ENCODE results near the gene LRRC40.
"Not testable (repeated sequence)": the region's sequence is repeated elsewhere in the genome, so short reads cannot be mapped to it uniquely, and the experiment has no call there.

LRRC40 gene

GRCh38 chr1:70202173-70202758 is 3.1 kb downstream of the LRRC40 start:
- Histone ChIP-seq H3K36me3 (ENCODE audit: insufficient read depth, low read depth, low read length) (no peaks in the 10 kb centered on the region), H3K9me3 (ENCODE audit: insufficient read depth, low read depth, low read length) (no peaks in the 10 kb centered on the region), H3K27me3 (ENCODE audit: insufficient read depth, low read length) (no peaks in the 10 kb centered on the region), H3K4me3 (ENCODE audit: low read length) (no peak overlapping the region), H3K27ac (ENCODE audit: low read length) (no peak overlapping the region), H3K4me1 (ENCODE audit: insufficient read depth, low read length) (no peaks in the 10 kb centered on the region; the same call in 1 of the 2 replicates), H3K9ac (ENCODE audit: low read depth, low read length) (no peak overlapping the region)

- H3K36me3 ChIP-seq (ENCODE audit: insufficient read depth, low read depth, low read length): no peaks in the 10 kb centered on the region
- no peak overlapping the region for H3K4me3 ChIP-seq (ENCODE audit: low read length)
Observed at GRCh38 chr1:70200065-70200464, 5.3 kb downstream of the LRRC40 start.

GRCh38 chr1:70196333-70196732 is 9.0 kb downstream of the LRRC40 start:
- Histone ChIP-seq H3K4me3 (ENCODE audit: low read length) (no peak overlapping the region), H3K27ac (ENCODE audit: low read length) (no peak overlapping the region), H3K9me3 (ENCODE audit: insufficient read depth, low read depth, low read length) (no peaks in the 10 kb centered on the region), H3K4me1 (ENCODE audit: insufficient read depth, low read length) (no peaks in the 10 kb centered on the region), H3K9ac (ENCODE audit: low read depth, low read length) (no peak overlapping the region), H3K36me3 (ENCODE audit: insufficient read depth, low read depth, low read length) (no peaks in the 10 kb centered on the region), H3K27me3 (ENCODE audit: insufficient read depth, low read length) (no peaks in the 10 kb centered on the region)

More at GRCh38 chr1:70200065-70200464, 5.3 kb downstream of the LRRC40 start:
- Histone ChIP-seq H3K27ac (ENCODE audit: low read length) (no peak overlapping the region), H3K9me3 (ENCODE audit: insufficient read depth, low read depth, low read length) (no peaks in the 10 kb centered on the region), H3K9ac (ENCODE audit: low read depth, low read length) (no peak overlapping the region), H3K4me1 (ENCODE audit: insufficient read depth, low read length) (no peaks in the 10 kb centered on the region), H3K27me3 (ENCODE audit: insufficient read depth, low read length) (no peaks in the 10 kb centered on the region)

GRCh38 chr1:70195342-70195741 is 10.0 kb downstream of the LRRC40 start:
- H3K9ac ChIP-seq (ENCODE audit: low read depth, low read length): no peak overlapping the region
- H3K27me3 ChIP-seq (ENCODE audit: insufficient read depth, low read length): no peaks in the 10 kb centered on the region
- no peaks in the 10 kb centered on the region for H3K4me1 ChIP-seq (ENCODE audit: insufficient read depth, low read length)
- H3K27ac ChIP-seq (ENCODE audit: low read length): no peak overlapping the region
- no peaks in the 10 kb centered on the region for H3K36me3 ChIP-seq (ENCODE audit: insufficient read depth, low read depth, low read length)
- no peak overlapping the region for H3K4me3 ChIP-seq (ENCODE audit: low read length)
- H3K9me3 ChIP-seq (ENCODE audit: insufficient read depth, low read depth, low read length): no peaks in the 10 kb centered on the region

GRCh38 chr1:70194601-70195000 is 10.8 kb downstream of the LRRC40 start:
- Histone ChIP-seq H3K9me3 (ENCODE audit: insufficient read depth, low read depth, low read length) (no peaks in the 10 kb centered on the region), H3K27ac (ENCODE audit: low read length) (no peak overlapping the region), H3K36me3 (ENCODE audit: insufficient read depth, low read depth, low read length) (no peaks in the 10 kb centered on the region), H3K27me3 (ENCODE audit: insufficient read depth, low read length) (no peaks in the 10 kb centered on the region), H3K4me3 (ENCODE audit: low read length) (no peak overlapping the region), H3K9ac (ENCODE audit: low read depth, low read length) (no peak overlapping the region), H3K4me1 (ENCODE audit: insufficient read depth, low read length) (no peaks in the 10 kb centered on the region)

GRCh38 chr1:70192446-70192845 is 12.9 kb downstream of the LRRC40 start:
- H3K4me1 ChIP-seq (ENCODE audit: insufficient read depth, low read length); H3K27ac ChIP-seq (ENCODE audit: low read length); H3K9ac ChIP-seq (ENCODE audit: low read depth, low read length); H3K36me3 ChIP-seq (ENCODE audit: insufficient read depth, low read depth, low read length); H3K9me3 ChIP-seq (ENCODE audit: insufficient read depth, low read depth, low read length); H3K27me3 ChIP-seq (ENCODE audit: insufficient read depth, low read length); H3K4me3 ChIP-seq (ENCODE audit: low read length): not testable (repeated sequence)

GRCh38 chr1:70190180-70190579 is 15.2 kb downstream of the LRRC40 start:
- H3K4me1 ChIP-seq (ENCODE audit: insufficient read depth, low read length): no peaks in the 10 kb centered on the region
- no peaks in the 10 kb centered on the region for H3K27me3 ChIP-seq (ENCODE audit: insufficient read depth, low read length)
- no peaks in the 10 kb centered on the region for H3K9me3 ChIP-seq (ENCODE audit: insufficient read depth, low read depth, low read length)
- H3K36me3 ChIP-seq (ENCODE audit: insufficient read depth, low read depth, low read length): peaks cover 3% of the 10 kb centered on the region; the same call in 1 of the 2 replicates
- H3K27ac ChIP-seq (ENCODE audit: low read length): no peak overlapping the region
- H3K4me3 ChIP-seq (ENCODE audit: low read length): no peak overlapping the region
- no peak overlapping the region for H3K9ac ChIP-seq (ENCODE audit: low read depth, low read length)

GRCh38 chr1:70188522-70188921 is 16.9 kb downstream of the LRRC40 start:
- Histone ChIP-seq H3K27me3 (ENCODE audit: insufficient read depth, low read length) (no peaks in the 10 kb centered on the region), H3K4me3 (ENCODE audit: low read length) (no peak overlapping the region), H3K27ac (ENCODE audit: low read length) (no peak overlapping the region), H3K9ac (ENCODE audit: low read depth, low read length) (no peak overlapping the region), H3K36me3 (ENCODE audit: insufficient read depth, low read depth, low read length) (peaks cover 6% of the 10 kb centered on the region), H3K4me1 (ENCODE audit: insufficient read depth, low read length) (no peaks in the 10 kb centered on the region), H3K9me3 (ENCODE audit: insufficient read depth, low read depth, low read length) (no peaks in the 10 kb centered on the region)

GRCh38 chr1:70185181-70185580 is 20.2 kb downstream of the LRRC40 start:
- not testable (repeated sequence) for H3K4me3 ChIP-seq (ENCODE audit: low read length); H3K36me3 ChIP-seq (ENCODE audit: insufficient read depth, low read depth, low read length); H3K27me3 ChIP-seq (ENCODE audit: insufficient read depth, low read length); H3K9me3 ChIP-seq (ENCODE audit: insufficient read depth, low read depth, low read length); H3K9ac ChIP-seq (ENCODE audit: low read depth, low read length); H3K27ac ChIP-seq (ENCODE audit: low read length); H3K4me1 ChIP-seq (ENCODE audit: insufficient read depth, low read length)

- no peak overlapping the region for H3K4me3 ChIP-seq (ENCODE audit: low read length)
- no peaks in the 10 kb centered on the region for H3K9me3 ChIP-seq (ENCODE audit: insufficient read depth, low read depth, low read length)
- no peak overlapping the region for H3K27ac ChIP-seq (ENCODE audit: low read length)
- peaks cover 3% of the 10 kb centered on the region; the same call in 1 of the 2 replicates for H3K4me1 ChIP-seq (ENCODE audit: insufficient read depth, low read length)
- H3K36me3 ChIP-seq (ENCODE audit: insufficient read depth, low read depth, low read length): peaks cover 24% of the 10 kb centered on the region; the same call in 1 of the 2 replicates
- H3K9ac ChIP-seq (ENCODE audit: low read depth, low read length): no peak overlapping the region
- H3K27me3 ChIP-seq (ENCODE audit: insufficient read depth, low read length): no peaks in the 10 kb centered on the region
Observed at GRCh38 chr1:70171512-70171911, 33.9 kb downstream of the LRRC40 start.

- H3K9ac ChIP-seq (ENCODE audit: low read depth, low read length): no peak overlapping the region
- H3K36me3 ChIP-seq (ENCODE audit: insufficient read depth, low read depth, low read length): peaks cover 12% of the 10 kb centered on the region; the same call in 1 of the 2 replicates
Observed at GRCh38 chr1:70169018-70169839, 36.1 kb downstream of the LRRC40 start.

GRCh38 chr1:70168283-70168682 is 37.1 kb downstream of the LRRC40 start:
- Histone ChIP-seq H3K27ac (ENCODE audit: low read length) (no peak overlapping the region), H3K9me3 (ENCODE audit: insufficient read depth, low read depth, low read length) (no peaks in the 10 kb centered on the region), H3K36me3 (ENCODE audit: insufficient read depth, low read depth, low read length) (peaks cover 10% of the 10 kb centered on the region; the same call in 1 of the 2 replicates)

More at GRCh38 chr1:70169018-70169839, 36.1 kb downstream of the LRRC40 start:
- Histone ChIP-seq H3K27me3 (ENCODE audit: insufficient read depth, low read length) (no peaks in the 10 kb centered on the region), H3K4me3 (ENCODE audit: low read length) (no peak overlapping the region), H3K9me3 (ENCODE audit: insufficient read depth, low read depth, low read length) (no peaks in the 10 kb centered on the region), H3K27ac (ENCODE audit: low read length) (no peak overlapping the region), H3K4me1 (ENCODE audit: insufficient read depth, low read length) (peaks cover 3% of the 10 kb centered on the region; the same call in 1 of the 2 replicates)

More at GRCh38 chr1:70168283-70168682, 37.1 kb downstream of the LRRC40 start:
- Histone ChIP-seq H3K9ac (ENCODE audit: low read depth, low read length) (no peak overlapping the region), H3K27me3 (ENCODE audit: insufficient read depth, low read length) (no peaks in the 10 kb centered on the region), H3K4me3 (ENCODE audit: low read length) (no peak overlapping the region), H3K4me1 (ENCODE audit: insufficient read depth, low read length) (peaks cover 3% of the 10 kb centered on the region; the same call in 1 of the 2 replicates)
